ENCODE measurements around the gene RGL1. TPM values are rescaled to one million over a fixed set of nuclear protein-coding genes. Genes with fewer than 3 reads are reported as not detected.
A peak's percentile ranks its signal among the peaks of the same experiment; 100 is the strongest.

Gene RGL1
- total RNA-seq (2022): 2.1 and 2.3 TPM in 2 replicates
- Bru-seq, nascent RNA: percentile 47 among the genes with signal in this experiment
- BruChase-seq, experiment 1, labeled RNA remaining after a 6-hour chase: percentile 38 among the genes with signal in this experiment
- percentile 43 among the genes with signal in this experiment for BruChase-seq, experiment 2, labeled RNA remaining after a 2-hour chase
- long read RNA-seq, partial matches to known transcripts: 1 of 5 reads
- long read RNA-seq, other reads (novel, unspliced or antisense): 4 of 5 reads

DNA sequence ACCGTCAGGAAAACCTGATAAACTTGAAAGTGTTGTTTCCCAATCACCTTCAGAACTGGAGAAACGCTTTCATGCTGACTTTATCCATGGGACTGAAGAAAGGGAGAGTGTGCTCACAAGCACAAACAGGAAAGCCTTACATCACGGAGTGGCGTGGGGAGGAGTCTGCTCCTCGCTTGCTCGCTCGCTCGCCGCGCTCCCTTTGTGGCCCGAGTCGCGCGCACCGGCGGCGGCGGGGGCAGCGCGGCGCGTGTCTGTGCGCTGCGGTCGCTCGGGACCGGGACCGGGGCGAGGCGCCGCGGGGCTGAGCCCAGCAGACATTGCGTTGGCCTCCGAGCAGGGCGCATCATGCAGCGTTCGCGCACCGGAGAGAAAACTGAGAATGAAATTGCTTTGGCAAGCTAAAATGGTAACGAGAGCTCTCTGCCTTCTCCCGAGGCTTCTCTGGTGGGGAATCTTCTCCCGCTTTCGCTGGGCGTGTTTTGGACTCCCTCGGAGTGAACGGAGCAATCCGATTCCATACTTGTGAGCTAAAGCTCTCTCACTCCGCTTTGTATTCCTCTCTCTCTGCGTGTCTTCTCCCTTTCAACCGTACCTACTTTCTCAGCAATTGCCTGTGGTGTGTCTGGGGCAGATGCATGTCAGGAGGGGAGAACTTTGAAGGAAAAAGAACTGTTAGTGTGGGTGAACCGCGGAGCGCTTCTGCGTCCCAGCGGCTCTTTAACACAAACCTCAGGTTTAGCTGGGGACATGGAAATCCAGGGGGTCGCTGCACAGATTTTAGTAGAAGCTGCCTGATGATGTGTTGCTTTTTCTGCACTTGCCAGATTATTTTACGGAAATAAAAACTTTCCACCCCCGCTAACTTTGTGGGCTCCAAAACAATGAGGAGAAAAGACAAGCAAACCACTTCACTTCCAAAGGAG lies at the start of gene RGL1:
Gene RGL1, plus strand, starts transcription at position 205 of the 926 bp plus-strand sequence. Its CDS starts 178 bp downstream, at position 383.
- BruUV-seq (replicated peaks): no TSS peak
- peak within 1 kb of the TSS; percentile 84 for H3K4me3 Mint-ChIP-seq (ENCODE audit: unreplicated experiment)
- H3K4me1 Mint-ChIP-seq (ENCODE audit: insufficient read depth, unreplicated experiment): peaks cover 17% of the 10 kb centered on the region
- ChIA-PET CTCF (interaction anchor here (0.6 to 3.4 kb wide), 4 partner anchors 111 to 172 kb away, joined by 3 to 21 read pairs (median 3); no protein-coding TSS in a partner anchor), POLR2A (interaction anchor here (0.7 to 1.9 kb wide), 10 partner anchors 10 to 149 kb away, joined by 3 to 11 read pairs (median 3); no protein-coding TSS in a partner anchor)
- TF ChIP-seq CTCF (IDR thresholded peaks at IDR 0.05; ENCODE audit: unreplicated experiment): no peak
- no peaks in the 10 kb centered on the region for H3K36me3 Mint-ChIP-seq (ENCODE audit: insufficient read depth, unreplicated experiment)
- intact Hi-C loops (cut with micrococcal nuclease): no loop called here
- DNase-seq (ENCODE audit: unreplicated experiment): peak; percentile 73
- H3K27me3 Mint-ChIP-seq (ENCODE audit: insufficient read depth, unreplicated experiment): no peaks in the 10 kb centered on the region
- H3K9me3 Mint-ChIP-seq (ENCODE audit: unreplicated experiment): peaks cover 14% of the 10 kb centered on the region
- H3K27ac Mint-ChIP-seq (ENCODE audit: low read depth, unreplicated experiment): peak within 1 kb of the TSS; percentile 29

- no peaks in the 10 kb centered on the region for H3K27me3 Mint-ChIP-seq (ENCODE audit: insufficient read depth, unreplicated experiment)
- POLR2A ChIA-PET: no interaction called here
- no peak for TF ChIP-seq CTCF (IDR thresholded peaks at IDR 0.05; ENCODE audit: unreplicated experiment)
- intact Hi-C loops (cut with micrococcal nuclease): no loop called here
- no peak overlapping the region for H3K4me3 Mint-ChIP-seq (ENCODE audit: unreplicated experiment)
- BruUV-seq (replicated peaks): no TSS peak
- no peak for DNase-seq (ENCODE audit: unreplicated experiment)
- peaks cover 29% of the 10 kb centered on the region for H3K4me1 Mint-ChIP-seq (ENCODE audit: insufficient read depth, unreplicated experiment)
- peaks cover 5% of the 10 kb centered on the region for H3K36me3 Mint-ChIP-seq (ENCODE audit: insufficient read depth, unreplicated experiment)
- H3K9me3 Mint-ChIP-seq (ENCODE audit: unreplicated experiment): peaks cover 12% of the 10 kb centered on the region
- CTCF ChIA-PET: interaction anchor here (0.7 kb wide), 1 partner anchor 271 kb away, joined by 3 read pairs; no protein-coding TSS in a partner anchor
- H3K27ac Mint-ChIP-seq (ENCODE audit: low read depth, unreplicated experiment): peak overlapping the region; percentile 17
Measured at GRCh38 chr1:183756326-183756725, 48.6 kb upstream of the RGL1 start.

DNA sequence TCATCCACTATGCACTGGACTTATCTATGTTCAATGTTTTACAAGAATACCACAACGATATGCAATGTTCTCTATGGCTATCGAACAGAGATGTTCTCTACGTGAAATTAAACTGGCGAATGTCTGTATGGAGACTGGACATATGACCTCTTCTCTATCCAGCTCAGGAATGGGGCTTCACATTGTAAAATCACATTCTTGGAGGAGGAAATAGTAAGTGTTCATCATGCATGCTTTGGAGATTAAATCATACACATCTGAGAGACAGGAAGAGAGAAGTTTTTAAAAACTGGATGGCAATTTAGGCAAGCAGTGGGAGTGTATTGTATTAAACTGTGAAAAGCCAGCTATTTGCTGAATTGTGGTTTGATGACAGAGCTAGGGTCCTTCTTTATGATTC lies 47.9 kb upstream of the RGL1 start:
- no peak for TF ChIP-seq CTCF (IDR thresholded peaks at IDR 0.05; ENCODE audit: unreplicated experiment)
- POLR2A ChIA-PET: interaction anchor here (0.6 to 0.9 kb wide), 2 partner anchors 22 to 32 kb away, joined by 3 read pairs; no protein-coding TSS in a partner anchor
- Mint-ChIP-seq H3K4me3 (ENCODE audit: unreplicated experiment) (no peak overlapping the region), H3K36me3 (ENCODE audit: insufficient read depth, unreplicated experiment) (peaks cover 5% of the 10 kb centered on the region), H3K4me1 (ENCODE audit: insufficient read depth, unreplicated experiment) (peaks cover 29% of the 10 kb centered on the region), H3K27ac (ENCODE audit: low read depth, unreplicated experiment) (peak overlapping the region; percentile 17), H3K9me3 (ENCODE audit: unreplicated experiment) (peaks cover 12% of the 10 kb centered on the region), H3K27me3 (ENCODE audit: insufficient read depth, unreplicated experiment) (no peaks in the 10 kb centered on the region)
- CTCF ChIA-PET: interaction anchor here (1.1 kb wide), 1 partner anchor 12 kb away, joined by 4 read pairs; no protein-coding TSS in a partner anchor
- DNase-seq (ENCODE audit: unreplicated experiment): peak; percentile 28
- no TSS peak for BruUV-seq (replicated peaks)
- intact Hi-C loops (cut with micrococcal nuclease): no loop called here

GRCh38 chr1:183758913-183759312 lies 46.0 kb upstream of the RGL1 start:
- ChIA-PET CTCF (interaction anchor here (0.8 to 1.1 kb wide), 2 partner anchors 32 to 85 kb away, joined by 3 to 4 read pairs; no protein-coding TSS in a partner anchor), POLR2A (interaction anchor here (0.6 to 1.1 kb wide), 3 partner anchors 9 to 597 kb away, joined by 3 to 5 read pairs (median 3); no protein-coding TSS in a partner anchor)
- no peak for DNase-seq (ENCODE audit: unreplicated experiment)
- no peak for TF ChIP-seq CTCF (IDR thresholded peaks at IDR 0.05; ENCODE audit: unreplicated experiment)
- BruUV-seq (replicated peaks): no TSS peak
- H3K4me3 Mint-ChIP-seq (ENCODE audit: unreplicated experiment): no peak overlapping the region
- intact Hi-C loops (cut with micrococcal nuclease): no loop called here
- peaks cover 14% of the 10 kb centered on the region for H3K4me1 Mint-ChIP-seq (ENCODE audit: insufficient read depth, unreplicated experiment)
- H3K27me3 Mint-ChIP-seq (ENCODE audit: insufficient read depth, unreplicated experiment): no peaks in the 10 kb centered on the region
- no peaks in the 10 kb centered on the region for H3K36me3 Mint-ChIP-seq (ENCODE audit: insufficient read depth, unreplicated experiment)
- H3K27ac Mint-ChIP-seq (ENCODE audit: low read depth, unreplicated experiment): no peak overlapping the region
- peaks cover 2% of the 10 kb centered on the region for H3K9me3 Mint-ChIP-seq (ENCODE audit: unreplicated experiment)

All from MCF 10A (cell line).